GM12891 (cell line): Measurements from ENCODE around the gene HTR1D.

ENCODE experiments used
- POLR2A ChIP-seq: IDR thresholded peaks from 2 replicates; pipeline ENCODE4 v1.6.1; 2011; ENCODE audit warnings: low read depth, low read length, control low read depth
- POLR2AphosphoS5 ChIP-seq: IDR thresholded peaks from 2 replicates; pipeline ENCODE4 v1.6.1; 2011; ENCODE audit warnings: low read depth, low read length, control low read depth
- SPI1 ChIP-seq: IDR thresholded peaks from 2 replicates; pipeline ENCODE4 v1.6.1; 2011; ENCODE audit warnings: low read depth, low read length, control low read depth

- TF ChIP-seq POLR2AphosphoS5 (no peak), POLR2A (no peak), SPI1 (no peak)
Observed at GRCh38 chr1:23193391-23194118, 23.7 kb downstream of the HTR1D start.
